PC-3 (cell line): ENCODE results near the gene AHNAK2.
"Not testable (repeated sequence)": the region's sequence is repeated elsewhere in the genome, so short reads cannot be mapped to it uniquely, and the experiment has no call there.

Experiments
- EZH2phosphoT487 ChIP-seq: fragments of 300-600 bp; sonication (generic); IDR thresholded peaks from 2 replicates; pipeline ENCODE4 v1.6.1; 2018; ENCODE audit warnings: mild to moderate bottlenecking, antibody characterized with exemption, low read length, borderline replicate concordance
- TF ChIP-seq, protein P1 (sequence below): fragments of 300-600 bp; sonication (generic); conservative IDR thresholded peaks from 2 replicates; pipeline ENCODE4 v1.5.1; 2017; ENCODE audit warnings: antibody characterized with exemption, low read depth, mild to moderate bottlenecking, low read length

GRCh38 chr14:105027718-105028117 lies 49.5 kb upstream of the AHNAK2 start:
- TF ChIP-seq, protein P1, sequence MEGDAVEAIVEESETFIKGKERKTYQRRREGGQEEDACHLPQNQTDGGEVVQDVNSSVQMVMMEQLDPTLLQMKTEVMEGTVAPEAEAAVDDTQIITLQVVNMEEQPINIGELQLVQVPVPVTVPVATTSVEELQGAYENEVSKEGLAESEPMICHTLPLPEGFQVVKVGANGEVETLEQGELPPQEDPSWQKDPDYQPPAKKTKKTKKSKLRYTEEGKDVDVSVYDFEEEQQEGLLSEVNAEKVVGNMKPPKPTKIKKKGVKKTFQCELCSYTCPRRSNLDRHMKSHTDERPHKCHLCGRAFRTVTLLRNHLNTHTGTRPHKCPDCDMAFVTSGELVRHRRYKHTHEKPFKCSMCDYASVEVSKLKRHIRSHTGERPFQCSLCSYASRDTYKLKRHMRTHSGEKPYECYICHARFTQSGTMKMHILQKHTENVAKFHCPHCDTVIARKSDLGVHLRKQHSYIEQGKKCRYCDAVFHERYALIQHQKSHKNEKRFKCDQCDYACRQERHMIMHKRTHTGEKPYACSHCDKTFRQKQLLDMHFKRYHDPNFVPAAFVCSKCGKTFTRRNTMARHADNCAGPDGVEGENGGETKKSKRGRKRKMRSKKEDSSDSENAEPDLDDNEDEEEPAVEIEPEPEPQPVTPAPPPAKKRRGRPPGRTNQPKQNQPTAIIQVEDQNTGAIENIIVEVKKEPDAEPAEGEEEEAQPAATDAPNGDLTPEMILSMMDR, result not testable (repeated sequence)
- not testable (repeated sequence) for TF ChIP-seq EZH2phosphoT487
